OCI-LY7 (cell line): ENCODE data around the gene GALR3. TPM values are rescaled to one million over a fixed set of nuclear protein-coding genes. Genes with fewer than 3 reads are reported as not detected.
A peak's percentile ranks its signal among the peaks of the same experiment; 100 is the strongest.

Source experiments
- BruUV-seq: library from RNA; stranded (reverse); fragments of 400-500 nt; replicated peaks from 2 replicates; lab custom pipeline; 2021; lab: Mats Ljungman, UMichigan
- CTCF ChIA-PET: fragments of 300-600 bp; sonication (Branson Sonifier 250); formaldehyde crosslinking; loops from one replicate; lab custom pipeline; 2022; ENCODE audit warnings: antibody characterized with exemption; ENCODE audit not compliant: unreplicated experiment; lab: Charles Lee
- POLR2A ChIA-PET: fragments of 300-600 bp; sonication (Branson Sonifier 250); formaldehyde crosslinking; loops from one replicate; lab custom pipeline; 2022; ENCODE audit warnings: antibody characterized with exemption; lab: Charles Lee
- DNase-seq: peaks from one replicate; pipeline ENCODE4 v3.0.0-alpha.2; 2015; ENCODE audit warnings: low spot score
- H2AFZ ChIP-seq: fragments of 200-600 bp; sonication (generic), shearing (Covaris generic); 2 replicates; pipeline ENCODE4 v1.6.1; 2014; ENCODE audit warnings: mild to moderate bottlenecking, antibody characterized with exemption, low read length, moderate library complexity
- H3K27ac ChIP-seq: fragments of 200-600 bp; sonication (generic); 2 replicates; pipeline ENCODE4 v1.5.1; 2014; ENCODE audit warnings: mixed run types, low read depth, mild to moderate bottlenecking, moderate library complexity, low read length, inconsistent platforms; ENCODE audit not compliant: poor library complexity, severe bottlenecking
- H3K36me3 ChIP-seq: fragments of 200-600 bp; sonication (generic); 2 replicates; pipeline ENCODE4 v1.6.1; 2014; ENCODE audit warnings: mild to moderate bottlenecking, antibody characterized with exemption, low read length, moderate library complexity, mixed read lengths; ENCODE audit not compliant: insufficient read depth
- H3K4me1 ChIP-seq: fragments of 200-600 bp; sonication (generic); 2 replicates; pipeline ENCODE4 v1.5.1; 2014; ENCODE audit warnings: mild to moderate bottlenecking, low read length; ENCODE audit not compliant: insufficient read depth, poor library complexity, severe bottlenecking
- H3K4me2 ChIP-seq: fragments of 200-600 bp; sonication (generic); 2 replicates; pipeline ENCODE4 v1.6.1; 2014; ENCODE audit warnings: mild to moderate bottlenecking, low read length
- H3K4me3 ChIP-seq: fragments of 200-600 bp; sonication (generic); 2 replicates; pipeline ENCODE4 v1.5.1; 2014; ENCODE audit warnings: mild to moderate bottlenecking, low read depth, low read length; ENCODE audit not compliant: poor library complexity, severe bottlenecking
- H3K79me2 ChIP-seq: fragments of 200-600 bp; sonication (generic); 2 replicates; pipeline ENCODE4 v1.6.1; 2016; ENCODE audit warnings: low read depth, mild to moderate bottlenecking, low read length, moderate library complexity, mixed read lengths; ENCODE audit not compliant: insufficient read depth
- H3K9me2 ChIP-seq: fragments of 200-600 bp; sonication (generic); 2 replicates; pipeline ENCODE4 v1.6.1; 2016; ENCODE audit warnings: mild to moderate bottlenecking, low read length, mixed read lengths; ENCODE audit not compliant: insufficient read depth
- H3K9me3 ChIP-seq: fragments of 200-600 bp; sonication (generic); 2 replicates; pipeline ENCODE4 v1.6.1; 2014; ENCODE audit warnings: mild to moderate bottlenecking, mixed run types, low read length, mixed read lengths
- H4K20me1 ChIP-seq: fragments of 200-600 bp; sonication (generic); 2 replicates; pipeline ENCODE4 v1.6.1; 2014; ENCODE audit warnings: mild to moderate bottlenecking, antibody characterized with exemption, low read length, moderate library complexity, mixed read lengths; ENCODE audit not compliant: insufficient read depth
- CTCF ChIP-seq: fragments of 200-600 bp; sonication (generic); conservative IDR thresholded peaks from 2 replicates; pipeline ENCODE4 v1.5.1; 2014; ENCODE audit warnings: mild to moderate bottlenecking, antibody characterized with exemption, low read length, moderate library complexity, mixed read lengths
- EZH2phosphoT487 ChIP-seq: fragments of 200-600 bp; sonication (generic); IDR thresholded peaks from 2 replicates; pipeline ENCODE4 v1.6.1; 2018; ENCODE audit warnings: low read depth, borderline replicate concordance, mild to moderate bottlenecking, mixed run types, antibody characterized with exemption, low read length, moderate library complexity, mixed read lengths
- intact Hi-C: fragments of 100-400 bp; cut with micrococcal nuclease; formaldehyde crosslinking; loops from one replicate; pipeline ENCODE4 v1.10.0; 2022; ENCODE audit not compliant: unreplicated experiment
- total RNA-seq, 2 experiments: library from RNA; depleted of rRNA in 1 of 2; stranded (reverse); fragments of >200 nt in 1 of 2; shearing (Covaris generic) in 1 of 2; gene quantifications; 2 replicates each; pipeline ENCODE4 v1.2.3, GENCODE V29; 2014 to 2022

The GALR3 gene
- total RNA-seq, 2 experiments from 2014 or later = not detected

- H3K36me3 ChIP-seq = peaks cover 59% of the 10 kb centered on the region
- ChIA-PET CTCF (no interaction called here), POLR2A (interaction anchor here (0.6 kb wide), 1 partner anchor 758 kb away, joined by 3 read pairs; no protein-coding TSS in a partner anchor)
- H3K9me2 ChIP-seq = no peaks in the 10 kb centered on the region
- intact Hi-C loops = no loop called here
- no peak overlapping the region for H2AFZ ChIP-seq
- H3K27ac ChIP-seq = no peak overlapping the region
- H3K4me2 ChIP-seq = no peak overlapping the region
- no TSS peak for BruUV-seq
- TF ChIP-seq EZH2phosphoT487 (no peak), CTCF (no peak)
- no peaks in the 10 kb centered on the region for H3K9me3 ChIP-seq
- H4K20me1 ChIP-seq = no peaks in the 10 kb centered on the region
- H3K79me2 ChIP-seq = no peaks in the 10 kb centered on the region
- DNase-seq = no peak
- no peaks in the 10 kb centered on the region for H3K4me1 ChIP-seq
- no peak overlapping the region for H3K4me3 ChIP-seq
Measured at GRCh38 chr22:37832022-37832857, 9.1 kb downstream of the GALR3 start.

- BruUV-seq = TSS peak; percentile 60
- DNase-seq = no peak
- no peaks in the 10 kb centered on the region for H3K9me2 ChIP-seq
- intact Hi-C loops = no loop called here
- CTCF ChIA-PET = interaction anchor here (0.6 kb wide), 1 partner anchor 22 kb away, joined by 3 read pairs; no protein-coding TSS in a partner anchor
- peaks cover 19% of the 10 kb centered on the region for H3K79me2 ChIP-seq
- H3K9me3 ChIP-seq = peaks cover 7% of the 10 kb centered on the region; the same call in 1 of the 2 replicates
- peaks cover 8% of the 10 kb centered on the region for H3K4me1 ChIP-seq
- TF ChIP-seq CTCF = no peak
- no peak for TF ChIP-seq EZH2phosphoT487
- H3K36me3 ChIP-seq = peaks cover 32% of the 10 kb centered on the region
- no peak overlapping the region for H3K27ac ChIP-seq
- H3K4me3 ChIP-seq = no peak overlapping the region
- POLR2A ChIA-PET = interaction anchor here (0.5 kb wide), 2 partner anchors 34 to 580 kb away, joined by 3 read pairs; partner anchors contain the start of gene GCAT
- H3K4me2 ChIP-seq = peak overlapping the region; percentile 92
- H2AFZ ChIP-seq = no peak overlapping the region
- no peaks in the 10 kb centered on the region for H4K20me1 ChIP-seq
Measured at GRCh38 chr22:37842015-37842793, 19.0 kb downstream of the GALR3 start.
